Stimulated activated CD8-positive, alpha-beta memory T cell treated with anti-CD3 and anti-CD28 coated beads, Interleukin-15, amount 100 ng/mL, for 1 hour (primary cell): ENCODE results near the gene DDX1.
"Not testable (repeated sequence)": the region's sequence is repeated elsewhere in the genome, so short reads cannot be mapped to it uniquely, and the experiment has no call there.

Experiments used
- DNase-seq: peaks from one replicate; pipeline ENCODE4 v3.0.0-alpha.2; 2020; ENCODE audit warnings: low read depth

The DDX1 gene

GRCh38 chr2:15595936-15596335, 4.3 kb downstream of the DDX1 start:
- DNase-seq: no peak

- no peak for DNase-seq
These were observed 4.7 kb downstream of the DDX1 start for GRCh38 chr2:15596350-15596749.

GRCh38 chr2:15596968-15597367, 5.3 kb downstream of the DDX1 start:
- DNase-seq: no peak

- no peak for DNase-seq
These were observed 8.3 kb downstream of the DDX1 start for GRCh38 chr2:15599994-15600393.

GRCh38 chr2:15601681-15602080, 10.0 kb downstream of the DDX1 start:
- DNase-seq: no peak

GRCh38 chr2:15602393-15602792, 10.7 kb downstream of the DDX1 start:
- no peak for DNase-seq

- DNase-seq: no peak
These were observed 11.5 kb downstream of the DDX1 start for GRCh38 chr2:15603044-15603765.

- DNase-seq: no peak
These were observed 12.3 kb downstream of the DDX1 start for GRCh38 chr2:15603948-15604347.

GRCh38 chr2:15605721-15606120, 14.1 kb downstream of the DDX1 start:
- no peak for DNase-seq

- no peak for DNase-seq
These were observed 15.1 kb downstream of the DDX1 start for GRCh38 chr2:15606481-15607441.

- DNase-seq: no peak
These were observed 16.2 kb downstream of the DDX1 start for GRCh38 chr2:15607709-15608391.

GRCh38 chr2:15608392-15608761, 16.7 kb downstream of the DDX1 start:
- DNase-seq: no peak

GRCh38 chr2:15609341-15610042, 17.8 kb downstream of the DDX1 start:
- DNase-seq: no peak

- DNase-seq: no peak
These were observed 18.8 kb downstream of the DDX1 start for GRCh38 chr2:15610430-15610952.

GRCh38 chr2:15612101-15612500, 20.4 kb downstream of the DDX1 start:
- DNase-seq: not testable (repeated sequence)

- DNase-seq: no peak
These were observed 22.2 kb downstream of the DDX1 start for GRCh38 chr2:15613736-15614429.

- no peak for DNase-seq
These were observed 23.1 kb downstream of the DDX1 start for GRCh38 chr2:15614545-15615300.

- DNase-seq: no peak
These were observed 23.7 kb downstream of the DDX1 start for GRCh38 chr2:15615301-15615920.

- DNase-seq: no peak
These were observed 24.8 kb downstream of the DDX1 start for GRCh38 chr2:15616429-15616828.
